H1 (cell line): ENCODE results near the gene RAB3B. TPM values are rescaled to one million over a fixed set of nuclear protein-coding genes. Genes with fewer than 3 reads are reported as not detected.

Source experiments
- CTCF ChIA-PET: fragments of 300-600 bp; sonication (Branson Sonifier 250); formaldehyde crosslinking; loops from one replicate; lab custom pipeline; 2021; ENCODE audit not compliant: partially characterized antibody; lab: Charles Lee
- POLR2A ChIA-PET: fragments of 300-600 bp; sonication (Branson Sonifier 250); formaldehyde crosslinking; loops from one replicate; lab custom pipeline; 2021; ENCODE audit warnings: inconsistent platforms; ENCODE audit not compliant: partially characterized antibody; lab: Charles Lee
- DNase-seq, 2 experiments: peaks; one replicate each; pipeline versions ENCODE4 v3.0.0 to v3.0.0-alpha.2; 2010 to 2022; ENCODE audit warnings: low spot score in 2 of 2, low read depth in 1 of 2, mixed read lengths in 1 of 2
- FAIRE-seq: peaks from 2 replicates; lab custom pipeline; 2011; peaks lifted over from hg19 to GRCh38; lab: Jason Lieb, UNC
- H2AFZ ChIP-seq: 2 replicates; pipeline ENCODE4 v1.8.1; 2012; ENCODE audit warnings: low read length, inconsistent platforms
- H2AK5ac ChIP-seq: 2 replicates; pipeline ENCODE4 v1.6.1; 2013; ENCODE audit warnings: low read depth, low read length
- H2BK120ac ChIP-seq: replicated peaks from 2 replicates; pipeline ENCODE3; 2013; ENCODE audit warnings: low read depth, low read length, inconsistent platforms
- H2BK12ac ChIP-seq: 2 replicates; pipeline ENCODE4 v1.6.1; 2013; ENCODE audit warnings: low read depth, low read length
- H2BK15ac ChIP-seq: 2 replicates; pipeline ENCODE4 v1.6.1; 2013; ENCODE audit warnings: low read length
- H2BK20ac ChIP-seq: 2 replicates; pipeline ENCODE4 v1.6.1; 2013; ENCODE audit warnings: low read length
- H2BK5ac ChIP-seq: 2 replicates; pipeline ENCODE4 v1.6.1; 2013; ENCODE audit warnings: low read depth, low read length
- H3K14ac ChIP-seq: 2 replicates; pipeline ENCODE4 v1.6.1; 2013; ENCODE audit warnings: inconsistent platforms; ENCODE audit not compliant: insufficient read length
- H3K18ac ChIP-seq: 2 replicates; pipeline ENCODE4 v1.6.1; 2013; ENCODE audit warnings: low read length; ENCODE audit errors: extremely low read depth
- H3K23ac ChIP-seq: 2 replicates; pipeline ENCODE4 v1.6.1; 2013; ENCODE audit warnings: inconsistent platforms; ENCODE audit not compliant: insufficient read length
- H3K23me2 ChIP-seq: 2 replicates; pipeline ENCODE4 v1.6.1; 2013; ENCODE audit warnings: low read depth, low read length
- H3K27ac ChIP-seq: 2 replicates; pipeline ENCODE4 v1.6.1; 2011; ENCODE audit warnings: low read depth, low read length, inconsistent platforms
- H3K27me3 ChIP-seq, 4 experiments: replicated peaks in 1 of 4; 1 replicate in 1 of 4; 2 replicates in 3 of 4; pipeline versions ENCODE4 v1.6.1 to v1.8.1; 2011 to 2013; ENCODE audit warnings: low read length in 3 of 4, mild to moderate bottlenecking in 3 of 4, inconsistent platforms in 2 of 4, mixed read lengths in 2 of 4, moderate library complexity in 1 of 4; ENCODE audit not compliant: control insufficient read depth in 3 of 4, insufficient read depth in 3 of 4; ENCODE audit errors: extremely low read depth in 1 of 4
- H3K36me3 ChIP-seq, 4 experiments: 2 replicates each; pipeline versions ENCODE4 v1.6.1 to v1.8.1; 2011 to 2013; ENCODE audit warnings: mild to moderate bottlenecking in 4 of 4, low read length in 3 of 4, moderate library complexity in 2 of 4, control low read depth in 1 of 4, inconsistent platforms in 1 of 4; ENCODE audit not compliant: insufficient read depth in 4 of 4, control insufficient read depth in 2 of 4
- H3K4ac ChIP-seq: replicated peaks from 2 replicates; pipeline ENCODE3; 2013; ENCODE audit warnings: low read length, low read depth, mixed read lengths, inconsistent platforms; ENCODE audit not compliant: insufficient read length
- H3K4me1 ChIP-seq, 4 experiments: replicated peaks in 1 of 4; 1 replicate in 1 of 4; 2 replicates in 3 of 4; pipeline versions ENCODE4 v1.6.1 to v1.8.1; 2011 to 2013; ENCODE audit warnings: low read length in 3 of 4, inconsistent platforms in 2 of 4, mixed read lengths in 1 of 4; ENCODE audit not compliant: insufficient read depth in 4 of 4, control insufficient read depth in 3 of 4
- H3K4me2 ChIP-seq, 2 experiments: 2 replicates each; pipeline versions ENCODE4 v1.6.1 to v1.8.1; 2011 to 2013; ENCODE audit warnings: low read depth in 2 of 2, low read length in 2 of 2, control low read depth in 1 of 2, inconsistent platforms in 1 of 2, mild to moderate bottlenecking in 1 of 2; ENCODE audit not compliant: insufficient read depth in 1 of 2
- H3K4me3 ChIP-seq, 4 experiments: fragments of 200-600, 300-600 bp in 1 of 4; sonication (generic), shearing (Covaris generic), sonication (Bioruptor Twin) in 1 of 4; 2 replicates each; pipeline versions ENCODE4 v1.5.1 to v1.8.1; 2011 to 2016; ENCODE audit warnings: low read length in 4 of 4, low read depth in 3 of 4, control low read depth in 2 of 4, inconsistent platforms in 2 of 4, mild to moderate bottlenecking in 2 of 4, mixed read lengths in 1 of 4, moderate library complexity in 1 of 4; ENCODE audit not compliant: insufficient read depth in 2 of 4; ENCODE audit errors: extremely low read depth in 1 of 4
- H3K56ac ChIP-seq: replicated peaks from 2 replicates; pipeline ENCODE3; 2013; ENCODE audit warnings: low read depth, mild to moderate bottlenecking, mixed read lengths, low read length, inconsistent platforms; ENCODE audit not compliant: insufficient read length
- H3K79me1 ChIP-seq: 2 replicates; pipeline ENCODE4 v1.6.1; 2013; ENCODE audit warnings: low read depth, low read length, control low read depth
- H3K79me2 ChIP-seq, 2 experiments: 2 replicates each; pipeline versions ENCODE4 v1.6.1 to v1.8.1; 2012 to 2013; ENCODE audit warnings: low read length in 2 of 2, mild to moderate bottlenecking in 2 of 2, inconsistent platforms in 1 of 2; ENCODE audit not compliant: insufficient read depth in 2 of 2, control insufficient read depth in 1 of 2
- H3K9ac ChIP-seq, 4 experiments: replicated peaks in 1 of 4; 1 replicate in 1 of 4; 2 replicates in 3 of 4; pipeline versions ENCODE4 v1.6.1 to v1.8.1; 2011 to 2013; ENCODE audit warnings: low read depth in 3 of 4, low read length in 3 of 4, control low read depth in 2 of 4, mild to moderate bottlenecking in 2 of 4, moderate library complexity in 2 of 4, inconsistent platforms in 1 of 4; ENCODE audit errors: extremely low read depth in 1 of 4
- H3K9me3 ChIP-seq, 2 experiments: 2 replicates each; pipeline versions ENCODE4 v1.6.1 to v1.8.1; 2012 to 2013; ENCODE audit warnings: mild to moderate bottlenecking in 2 of 2, moderate library complexity in 2 of 2, control low read depth in 1 of 2, inconsistent platforms in 1 of 2, low read depth in 1 of 2, low read length in 1 of 2, mixed read lengths in 1 of 2; ENCODE audit not compliant: insufficient read depth in 2 of 2
- H4K20me1 ChIP-seq, 2 experiments: replicated peaks in 1 of 2; 2 replicates each; pipeline versions ENCODE3 to v1.8.1; 2011 to 2013; ENCODE audit warnings: inconsistent platforms in 2 of 2, low read length in 2 of 2, mild to moderate bottlenecking in 1 of 2; ENCODE audit not compliant: insufficient read depth in 2 of 2, control insufficient read depth in 1 of 2
- H4K5ac ChIP-seq: 2 replicates; pipeline ENCODE4 v1.6.1; 2013; ENCODE audit warnings: low read length, low read depth, mixed read lengths, inconsistent platforms; ENCODE audit not compliant: insufficient read length
- H4K8ac ChIP-seq: 2 replicates; pipeline ENCODE4 v1.8.0; 2013; ENCODE audit warnings: mild to moderate bottlenecking, moderate library complexity, low read length, inconsistent platforms; ENCODE audit not compliant: insufficient read depth; ENCODE audit errors: extremely low read depth
- H4K91ac ChIP-seq: replicated peaks from 2 replicates; pipeline ENCODE3; 2013; ENCODE audit warnings: low read length, mixed read lengths, inconsistent platforms; ENCODE audit not compliant: insufficient read length
- CBX5 ChIP-seq: fragments of 300-800, 300-1000 bp; sonication (generic); IDR thresholded peaks from 2 replicates; pipeline ENCODE4 v1.7.1; 2016; ENCODE audit warnings: antibody characterized with exemption, low read length, low read depth
- CEBPB ChIP-seq: IDR thresholded peaks from 2 replicates; pipeline ENCODE4 v1.6.1; 2012; ENCODE audit warnings: low read depth, low read length
- EP300 ChIP-seq, 2 experiments: IDR thresholded peaks; 1 replicate in 1 of 2; 2 replicates in 1 of 2; pipeline ENCODE4 v1.6.1; 2011 to 2012; ENCODE audit warnings: low read depth in 2 of 2, low read length in 2 of 2, mild to moderate bottlenecking in 2 of 2, borderline replicate concordance in 1 of 2, inconsistent platforms in 1 of 2, moderate library complexity in 1 of 2
- POLR2AphosphoS5 ChIP-seq: IDR thresholded peaks from 2 replicates; pipeline ENCODE4 v1.6.1; 2011; ENCODE audit warnings: low read depth, low read length
- RBBP5 ChIP-seq: IDR thresholded peaks from 2 replicates; pipeline ENCODE4 v1.7.1; 2012; ENCODE audit warnings: low read depth, mild to moderate bottlenecking, inconsistent platforms, low read length, moderate library complexity, borderline replicate concordance
- RFX5 ChIP-seq: IDR thresholded peaks from 2 replicates; pipeline ENCODE4 v1.6.1; 2011; ENCODE audit warnings: low read depth, low read length, improper control_type of control experiment, borderline replicate concordance
- SIRT6 ChIP-seq: IDR thresholded peaks from one replicate; pipeline ENCODE4 v1.7.1; 2012; ENCODE audit warnings: low read length, inconsistent platforms
- SIX5 ChIP-seq: IDR thresholded peaks from 2 replicates; pipeline ENCODE4 v1.6.1; 2011; ENCODE audit warnings: mild to moderate bottlenecking, low read depth, low read length
- WGBS, 2 experiments: shearing (Covaris generic) in 1 of 2; methylation state at CpG; one replicate each; pipeline versions ENCODE4 v1.1.6 to v1.1.7; 2013 to 2015; ENCODE audit warnings: low lambda C conversion rate in 2 of 2, mixed read lengths in 2 of 2, inconsistent platforms in 1 of 2, low coverage in 1 of 2, missing lambda C conversion rate in 1 of 2; ENCODE audit not compliant: insufficient replicate concordance in 2 of 2, insufficient coverage in 1 of 2, insufficient read length in 1 of 2; ENCODE audit errors: extremely low coverage in 1 of 2, missing lambda C conversion rate in 1 of 2; 5-methylcytosine and 5-hydroxymethylcytosine counted together
- polyA plus RNA-seq, 7 experiments: library from polyadenylated mRNA; depleted of rRNA in 3 of 7; stranded (reverse) in 5 of 7; unstranded in 2 of 7; fragments of >200 nt in 5 of 7; fragments of 200-250 nt in 2 of 7; gene quantifications; 1 replicate in 5 of 7; 2 replicates in 1 of 7; 4 replicates in 1 of 7; pipeline versions ENCODE4 v1.2.1 to v1.2.3, GENCODE V29; 2011 to 2013; ENCODE audit warnings: missing spikeins in 2 of 7, mixed read lengths in 2 of 7
- total RNA-seq: library from RNA; stranded (reverse); fragmentation: NEBNext Ultra II Directional; extraction: Animal tissue kit (Norgen Biotek cat#: 25700); gene quantifications from 2 replicates; pipeline ENCODE4 v1.2.1, GENCODE V29; 2021

Gene RAB3B
- total and polyA plus RNA-seq, 2 of the 8 experiments (the other 6 are each of a cell fraction or from before 2014, with no cell fraction given), result 12.5 to 36.8 TPM

DNA sequence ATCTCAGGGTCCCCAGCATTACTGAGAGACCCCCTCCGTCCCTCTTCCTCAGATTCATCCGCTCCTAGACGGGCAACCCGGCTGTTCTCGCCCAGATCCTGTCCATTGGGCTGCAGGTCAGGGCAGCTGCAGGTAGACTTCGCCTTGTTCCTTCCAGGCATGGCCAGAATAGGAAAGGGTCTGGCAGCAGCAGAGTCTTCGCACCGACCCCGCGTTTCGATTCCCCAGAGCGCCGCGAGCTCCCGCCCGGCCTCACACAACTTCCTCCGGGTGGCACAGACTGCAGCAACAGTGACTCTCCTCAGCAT is 112.2 kb downstream of the RAB3B start:
- H3K27ac ChIP-seq, result peak overlapping the region; percentile 95
- peak overlapping the region; percentile 75 to 92 for H3K4me2 ChIP-seq
- ChIA-PET CTCF (interaction anchor here (0.9 to 1.6 kb wide), 3 partner anchors 9 to 47 kb away, joined by 3 to 4 read pairs (median 3); no protein-coding TSS in a partner anchor), POLR2A (interaction anchor here (0.8 to 2.8 kb wide), 13 partner anchors 9 to 177 kb away, joined by 3 to 17 read pairs (median 4); partner anchors contain the start of gene TXNDC12)
- H3K36me3 ChIP-seq, result no peaks in the 10 kb centered on the region; a peak in 1 of 8 replicates
- H4K91ac ChIP-seq, result peak overlapping the region; percentile 56
- DNase-seq, result peak in 1 of 2 experiments; percentile 3
- H3K4me1 ChIP-seq, result peaks cover 2 to 7% (median 3%) of the 10 kb centered on the region in 4 experiments; a peak in 4 of 7 replicates
- H2BK12ac ChIP-seq, result peak overlapping the region; percentile 84; the same call in 1 of the 2 replicates
- peak overlapping the region; percentile 67 for H3K14ac ChIP-seq
- H3K4ac ChIP-seq, result no peak overlapping the region
- peak overlapping the region; percentile 93 for H4K5ac ChIP-seq
- H3K79me2 ChIP-seq, result peaks cover 14 to 49% of the 10 kb centered on the region in 2 experiments
- H2BK20ac ChIP-seq, result no peak overlapping the region
- no peak for FAIRE-seq
- H3K56ac ChIP-seq, result peak overlapping the region; percentile 84
- WGBS, 2 experiments, result 1% methylated on average over 17 of the region's 17 CpGs; no CpG with 5 or more reads in 1 of the 2 experiments
- H3K23me2 ChIP-seq, result peaks cover 5% of the 10 kb centered on the region; the same call in 1 of the 2 replicates
- H2BK120ac ChIP-seq, result no peak overlapping the region
- peak overlapping the region; percentile 84; the same call in 1 of the 2 replicates for H2BK15ac ChIP-seq
- H3K18ac ChIP-seq, result peak overlapping the region; percentile 99
- H2AK5ac ChIP-seq, result no peak overlapping the region
- H3K9ac ChIP-seq, result peak overlapping the region; percentile 88 to 96 (median 92)
- H4K8ac ChIP-seq, result peak overlapping the region; percentile 93; the same call in 1 of the 2 replicates
- no peaks in the 10 kb centered on the region for H3K79me1 ChIP-seq
- no peak overlapping the region for H3K23ac ChIP-seq
- H3K9me3 ChIP-seq, result no peaks in the 10 kb centered on the region
- no peak overlapping the region; the same call in 1 of the 2 replicates for H2AFZ ChIP-seq
- H4K20me1 ChIP-seq, result peaks cover 0 to 2% of the 10 kb centered on the region in 2 experiments
- H2BK5ac ChIP-seq, result peak overlapping the region; percentile 97
- peak overlapping the region; percentile 83 to 96 (median 93) for H3K4me3 ChIP-seq
- no peaks in the 10 kb centered on the region; a peak in 1 of 7 replicates for H3K27me3 ChIP-seq
- TF ChIP-seq EP300 (IDR thresholded peaks at IDR 0.05; ENCODE audit: borderline replicate concordance in 1 of 2, low read depth in 2 of 2, low read length in 2 of 2) (no peak), RBBP5 (no peak; the same call in 1 of the 2 replicates), POLR2AphosphoS5 (no peak), SIRT6 (no peak), SIX5 (no peak), RFX5 (no peak), CBX5 (no peak), CEBPB (no peak)
